ENCODE data around the gene RREB1.

The RREB1 gene

GRCh38 chr6:7157752-7158616 is 50.2 kb downstream of the RREB1 start:
- no peaks in the 10 kb centered on the region; a peak in 1 of 3 replicates for H3K36me3 ChIP-seq (ENCODE audit: control insufficient read depth in 2 of 2, insufficient read depth in 1 of 2, low read length in 2 of 2)
- no peaks in the 10 kb centered on the region for H3K9me3 ChIP-seq (ENCODE audit: control insufficient read depth, insufficient read depth, low read depth, low read length)
- no peak overlapping the region for H3K4me3 ChIP-seq (ENCODE audit: low read depth, low read length)
- H3K27ac ChIP-seq (ENCODE audit: extremely low read depth, low read depth, low read length) = no peak overlapping the region
- CTCF ChIA-PET = interaction anchor here (0.5 to 0.8 kb wide), 3 partner anchors 27 to 792 kb away, joined by 3 to 4 read pairs (median 3); no protein-coding TSS in a partner anchor
- H3K4me1 ChIP-seq (ENCODE audit: control insufficient read depth, insufficient read depth, low read length) = peaks cover 21% of the 10 kb centered on the region
- POLR2A ChIA-PET = no interaction called here
- TF ChIP-seq ZBTB10 (tag by site-specific recombination; IDR thresholded peaks at IDR 0.05) (no peak), ZNF549 (tag by site-specific recombination; IDR thresholded peaks at IDR 0.05) (no peak), KLF1 (tag by site-specific recombination; IDR thresholded peaks at IDR 0.05) (0 out of 2 replicates have a peak, but pooled peaks have one; percentile 10), WT1 (tag by site-specific recombination; IDR thresholded peaks at IDR 0.05) (peak; percentile 18; the same call in 1 of the 2 replicates), ZNF624 (tag by site-specific recombination; IDR thresholded peaks at IDR 0.05) (no peak), YY1 (tag by site-specific recombination; IDR thresholded peaks at IDR 0.05) (no peak), ZNF398 (tag by site-specific recombination; IDR thresholded peaks at IDR 0.05) (peak; percentile 79), ZNF426 (tag by site-specific recombination; IDR thresholded peaks at IDR 0.05) (no peak), EGR2 (tag by site-specific recombination; IDR thresholded peaks at IDR 0.05; ENCODE audit: low read depth) (peak; percentile 88), ZNF280D (tag by site-specific recombination; IDR thresholded peaks at IDR 0.05) (no peak), ZNF501 (tag by site-specific recombination; IDR thresholded peaks at IDR 0.05) (no peak), SETDB1 (IDR thresholded peaks at IDR 0.05; ENCODE audit: insufficient read length, low read length) (no peak), ZNF354C (tag by site-specific recombination; IDR thresholded peaks at IDR 0.05; ENCODE audit: borderline replicate concordance, low read depth) (no peak), PRDM1 (tag by site-specific recombination; IDR thresholded peaks at IDR 0.05) (peak; percentile 74), SALL2 (tag by site-specific recombination; IDR thresholded peaks at IDR 0.05; ENCODE audit: borderline replicate concordance) (no peak), PRDM10 (tag by site-specific recombination; IDR thresholded peaks at IDR 0.05) (0 out of 2 replicates have a peak, but pooled peaks have one; percentile 13), MEIS1 (CRISPR knock-in tag; IDR thresholded peaks at IDR 0.05; ENCODE audit: borderline replicate concordance) (no peak), ZNF280C (tag by site-specific recombination; IDR thresholded peaks at IDR 0.05) (no peak), ZBTB21 (tag by site-specific recombination; IDR thresholded peaks at IDR 0.05) (no peak), MZF1 (tag by site-specific recombination; IDR thresholded peaks at IDR 0.05; ENCODE audit: borderline replicate concordance) (no peak)
